Keratinocyte (primary cell): ENCODE measurements around the gene TNIK.
"Not testable (repeated sequence)": the region's sequence is repeated elsewhere in the genome, so short reads cannot be mapped to it uniquely, and the experiment has no call there.

Experiments
- CTCF ChIP-seq, 3 experiments: IDR thresholded peaks in 1 of 3; conservative IDR thresholded peaks in 1 of 3; optimal IDR thresholded peaks in 1 of 3; 2 replicates in 2 of 3; 3 replicates in 1 of 3; pipeline versions ENCODE3 to v1.5.1; 2011; ENCODE audit warnings: low read length in 3 of 3, mild to moderate bottlenecking in 3 of 3, moderate library complexity in 2 of 3, control low read depth in 1 of 3, inconsistent platforms in 1 of 3; ENCODE audit not compliant: insufficient read depth in 2 of 3; ENCODE audit errors: extremely low read depth in 1 of 3
- EZH2 ChIP-seq: IDR thresholded peaks from one replicate; pipeline ENCODE4 v1.6.1; 2012; ENCODE audit warnings: inconsistent platforms, mild to moderate bottlenecking, low read length, moderate library complexity

- not testable (repeated sequence) for TF ChIP-seq CTCF (optimal IDR thresholded peaks at IDR 0.05 in 1 of 3, IDR thresholded peaks at IDR 0.05 in 1 of 3, conservative IDR thresholded peaks at IDR 0.05 in 1 of 3; ENCODE audit: extremely low read depth in 1 of 3, insufficient read depth in 2 of 3, low read length in 3 of 3); EZH2
Observed at GRCh38 chr3:171119402-171119801, 340.8 kb downstream of the TNIK start.
